Activated CD8-positive, alpha-beta memory T cell treated with anti-CD3 and anti-CD28 coated beads for 1 hour (primary cell): ENCODE measurements around the gene KLRF1.
A peak's percentile ranks its signal among the peaks of the same experiment; 100 is the strongest.

ENCODE experiments used
- DNase-seq, 2 donors: peaks; one replicate each; pipeline ENCODE4 v3.0.0-alpha.2; 2020; ENCODE audit warnings: low read depth in 1 of 2; ENCODE audit errors: extremely low read depth in 1 of 2

The KLRF1 gene

DNA sequence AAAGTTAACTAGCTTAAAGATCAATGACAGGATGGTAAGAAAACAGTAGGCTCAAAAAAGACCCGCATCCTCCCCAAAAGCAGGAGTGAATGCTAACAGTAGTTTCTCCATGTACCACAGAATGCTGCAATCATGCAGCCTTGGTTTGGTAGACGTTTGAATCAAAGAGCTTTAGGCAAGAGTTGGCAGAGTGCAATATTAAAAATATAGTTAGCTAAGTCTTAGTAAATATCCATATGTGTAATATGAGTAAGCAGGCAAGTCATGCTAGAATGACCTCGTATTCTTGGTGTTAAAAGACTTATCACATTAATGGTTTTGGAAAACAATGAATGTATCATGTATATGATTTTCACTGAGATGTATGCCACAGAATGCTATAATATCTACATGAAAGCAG, 18.8 kb upstream of the KLRF1 start:
- DNase-seq, result no peak

GRCh38 chr12:9809338-9809737, 17.9 kb upstream of the KLRF1 start:
- DNase-seq, result no peak

DNA sequence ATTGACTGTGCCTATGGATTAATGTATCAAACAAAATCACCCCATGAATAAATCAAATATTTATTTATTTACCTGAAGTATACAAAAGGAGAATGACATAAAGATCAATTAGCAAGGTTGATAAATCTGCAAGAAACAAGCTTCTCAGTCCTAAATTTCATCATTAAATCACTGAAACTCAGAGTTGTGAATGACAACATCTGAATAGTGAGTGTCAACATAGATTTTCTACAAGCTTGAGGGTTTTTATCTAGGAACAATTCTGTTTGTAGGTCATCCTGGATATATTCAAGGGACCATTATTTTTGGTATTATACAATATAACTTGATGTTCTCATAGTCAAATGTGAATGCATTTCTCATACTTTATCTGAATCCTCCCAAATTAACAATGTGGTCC, 17.4 kb upstream of the KLRF1 start:
- DNase-seq, result no peak

DNA sequence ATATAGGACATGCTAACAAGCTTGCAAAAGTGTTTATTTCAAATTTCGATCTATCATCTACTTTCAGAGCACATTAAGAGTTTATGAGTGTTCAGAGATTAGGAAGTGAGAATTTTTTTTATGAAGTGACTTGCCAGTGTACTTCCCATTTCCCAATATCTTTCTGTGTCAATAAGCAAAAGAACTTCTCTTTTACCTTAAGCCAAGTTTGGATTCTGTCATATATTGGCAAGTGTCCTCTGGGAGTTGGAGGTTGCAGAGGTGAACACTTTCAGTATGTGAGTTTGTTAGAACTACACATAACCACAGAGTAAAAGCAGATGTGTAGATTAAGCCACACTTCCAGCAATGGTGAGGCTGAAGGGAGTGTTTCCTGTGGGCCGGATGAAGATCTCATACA, 16.6 kb upstream of the KLRF1 start:
- no peak for DNase-seq

DNA sequence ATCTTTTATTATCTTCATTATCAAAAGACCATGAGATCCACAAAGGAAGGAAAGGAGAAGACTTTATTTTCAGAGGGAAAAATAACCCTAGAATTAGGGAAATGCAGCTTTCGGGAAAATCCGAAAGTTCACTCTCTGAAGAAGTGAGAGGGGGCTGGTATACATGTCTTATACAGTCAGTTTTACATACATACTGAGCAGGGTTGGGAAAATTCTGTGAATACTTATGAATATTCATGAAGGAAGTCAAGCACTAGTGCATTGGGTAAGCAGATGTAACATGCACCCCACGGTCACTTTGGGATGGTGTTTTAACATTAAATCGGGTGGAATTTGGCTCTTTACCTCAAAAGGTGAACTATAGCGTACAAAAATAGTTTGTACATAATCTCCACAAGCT, 15.7 kb upstream of the KLRF1 start:
- no peak for DNase-seq

- DNase-seq, result peak; percentile 82 to 88
Observed at GRCh38 chr12:9813821-9814798, 13.2 kb upstream of the KLRF1 start.

- DNase-seq, result no peak
Observed at GRCh38 chr12:9820281-9820930, 6.9 kb upstream of the KLRF1 start.

GRCh38 chr12:9829483-9829882, 2.2 kb downstream of the KLRF1 start:
- no peak for DNase-seq

GRCh38 chr12:9829982-9830381, 2.7 kb downstream of the KLRF1 start:
- DNase-seq, result no peak

DNA sequence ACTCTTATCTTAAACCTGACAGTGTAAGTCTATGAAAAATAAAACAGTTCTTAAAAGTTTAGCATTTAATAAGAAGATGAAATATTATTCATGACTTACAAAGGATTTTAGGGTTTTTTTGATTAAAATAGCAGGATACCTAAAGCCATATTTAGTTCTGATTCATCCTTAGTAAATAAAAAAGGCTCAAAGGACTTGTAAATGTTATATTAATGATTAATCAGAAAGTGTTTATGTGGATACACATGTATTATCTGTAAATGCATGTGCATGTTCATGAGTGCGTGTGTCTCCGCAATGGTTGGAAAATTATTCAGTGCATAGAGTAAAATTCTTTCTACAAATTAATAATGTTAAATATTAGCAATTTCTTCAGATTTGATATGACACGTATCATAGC, 4.4 kb downstream of the KLRF1 start:
- no peak for DNase-seq

DNA sequence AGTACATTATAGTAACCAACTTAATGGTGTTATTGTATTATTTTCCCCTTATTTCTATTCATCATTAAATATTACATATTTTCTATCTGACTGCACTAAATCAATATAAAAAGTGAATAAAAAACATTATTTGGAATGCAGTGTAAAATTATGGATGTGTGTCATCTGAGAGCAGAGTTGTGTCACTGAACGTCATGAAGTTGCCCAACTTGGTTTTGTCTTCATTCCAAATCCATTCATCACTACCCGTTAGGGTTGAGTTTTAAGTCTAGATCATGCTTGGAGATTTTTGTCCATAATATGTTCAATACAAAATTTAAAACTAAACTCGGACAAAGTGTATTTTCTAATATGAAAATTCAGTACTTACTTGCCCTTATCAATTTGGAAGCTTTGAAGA, 16.1 kb downstream of the KLRF1 start:
- DNase-seq, result no peak

DNA sequence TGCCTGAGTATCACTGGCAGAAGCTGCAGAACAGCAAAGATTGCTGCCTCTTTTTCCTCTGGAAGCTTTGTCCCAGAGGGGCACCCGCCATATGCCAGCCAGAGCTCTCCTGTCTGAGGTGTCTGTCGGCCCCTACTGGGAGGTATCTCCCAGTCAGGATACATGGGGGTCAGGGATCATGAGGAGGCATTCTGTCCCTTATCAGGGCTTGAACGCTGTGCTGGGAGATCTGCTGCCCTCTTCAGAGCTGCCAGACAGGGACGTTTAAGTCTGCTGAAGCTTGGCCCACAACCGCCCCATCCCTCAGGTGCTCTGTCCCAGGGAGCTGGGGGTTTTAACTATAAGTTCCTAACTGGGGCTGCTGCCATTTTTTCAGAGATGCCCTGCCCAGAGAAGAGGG, 21.6 kb downstream of the KLRF1 start:
- no peak for DNase-seq

- no peak for DNase-seq
Observed at GRCh38 chr12:9851050-9851449, 23.8 kb downstream of the KLRF1 start.

DNA sequence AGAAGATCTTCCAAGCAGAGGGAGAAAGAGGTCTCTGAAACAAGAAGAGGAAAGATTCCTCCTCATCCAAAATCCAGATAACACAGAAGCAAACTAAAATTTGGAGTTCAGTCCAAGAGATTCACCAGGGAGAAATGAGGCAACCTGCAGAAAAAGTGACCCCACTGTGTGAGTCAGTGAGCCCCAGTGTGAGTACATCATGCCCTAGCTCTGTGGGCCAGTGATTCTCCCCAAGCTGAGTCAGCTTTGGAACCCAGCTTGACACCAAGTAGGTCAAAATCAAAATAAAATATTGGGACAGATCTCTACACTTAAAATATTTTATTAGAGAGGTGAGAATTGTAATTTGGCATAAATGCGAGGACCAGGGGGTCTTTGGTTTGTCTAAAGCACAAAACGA, 24.6 kb downstream of the KLRF1 start:
- no peak for DNase-seq

GRCh38 chr12:9856151-9856550, 28.9 kb downstream of the KLRF1 start:
- no peak for DNase-seq

DNA sequence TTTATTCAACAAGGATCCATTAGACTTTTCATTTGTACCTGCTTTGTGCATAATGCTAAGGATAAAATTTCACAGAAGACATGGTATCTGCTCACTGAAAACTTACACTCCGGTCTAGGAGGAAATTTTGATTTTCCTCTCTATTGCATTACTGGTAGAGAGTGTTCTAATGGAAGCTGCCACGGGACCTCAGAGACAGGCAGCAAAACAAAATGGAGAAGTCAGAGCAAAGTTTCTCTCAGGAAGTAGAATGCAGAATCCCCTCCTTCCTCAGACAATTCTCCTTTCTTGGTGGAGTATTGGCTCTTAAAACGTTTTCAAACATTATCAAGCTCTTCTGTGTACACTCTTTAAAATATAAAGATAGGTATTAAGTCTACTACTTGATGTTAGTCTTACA, 29.6 kb downstream of the KLRF1 start:
- DNase-seq, result no peak

DNA sequence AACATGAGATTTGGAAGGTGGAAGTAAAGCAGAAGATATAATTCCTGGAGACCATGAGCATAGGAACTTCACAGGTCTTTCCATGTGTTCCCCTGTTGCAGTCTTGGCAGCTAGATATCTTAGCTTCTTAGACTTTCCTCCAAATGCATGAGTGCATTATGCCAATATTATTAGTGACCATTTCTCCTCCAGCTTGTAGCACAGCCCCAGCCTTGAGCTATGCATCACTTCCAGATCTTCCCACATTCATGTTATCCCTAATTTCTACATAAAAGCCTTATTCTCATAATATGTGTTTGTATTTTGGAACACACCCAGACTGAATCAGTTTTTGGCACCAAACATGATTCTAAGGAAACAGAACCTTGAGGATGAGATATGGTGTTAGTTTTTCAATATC, 30.9 kb downstream of the KLRF1 start:
- DNase-seq, result no peak

GRCh38 chr12:9864913-9865675, 37.8 kb downstream of the KLRF1 start:
- no peak for DNase-seq

DNA sequence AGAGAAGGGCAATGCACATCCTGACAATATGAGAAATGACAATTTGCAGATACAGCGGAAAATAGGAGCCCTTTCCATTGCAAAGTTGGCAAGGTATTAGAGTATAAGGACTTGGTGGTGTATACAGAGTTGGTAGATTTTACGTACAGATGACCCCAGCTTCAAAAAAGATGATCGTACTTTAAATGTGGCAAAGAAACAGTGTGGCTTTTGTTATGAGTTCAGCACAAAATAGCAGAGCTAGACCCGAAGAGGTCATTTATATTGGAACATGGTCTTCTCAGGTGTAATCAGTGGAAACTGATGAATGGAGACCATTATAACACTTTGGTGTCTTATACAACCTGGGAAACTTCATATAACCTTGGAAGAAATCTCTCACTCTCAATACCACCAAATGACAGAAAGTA, 39.6 kb downstream of the KLRF1 start:
- no peak for DNase-seq

GRCh38 chr12:9867531-9867930, 40.2 kb downstream of the KLRF1 start:
- no peak for DNase-seq

GRCh38 chr12:9868311-9868801, 41.1 kb downstream of the KLRF1 start:
- no peak for DNase-seq
